Renal pelvis (tissue), 4 donors: ENCODE data around the gene BTBD10. TPM values are rescaled to one million over a fixed set of nuclear protein-coding genes. Genes with fewer than 3 reads are reported as not detected.

Experiments
- DNase-seq: peaks from one replicate; pipeline ENCODE4 v3.0.0-alpha.2; 2013
- polyA plus RNA-seq, 3 donors: library from polyadenylated mRNA; unstranded; fragments of 120-200 nt; gene quantifications; one replicate each; pipeline ENCODE4 v1.2.1, GENCODE V29; 2013; ENCODE audit not compliant: insufficient read length in 3 of 3

Gene BTBD10
- polyA plus RNA-seq, 3 donors, result 27.0 to 31.7 (median 31.6) TPM

GRCh38 chr11:13380731-13381130, 82.3 kb downstream of the BTBD10 start:
- no peak for DNase-seq

- DNase-seq, result no peak
These were observed 84.7 kb downstream of the BTBD10 start for GRCh38 chr11:13378316-13378715.

- DNase-seq, result no peak
These were observed 86.2 kb downstream of the BTBD10 start for GRCh38 chr11:13376838-13377237.

GRCh38 chr11:13376402-13376801, 86.6 kb downstream of the BTBD10 start:
- DNase-seq, result no peak

- DNase-seq, result no peak
These were observed 87.2 kb downstream of the BTBD10 start for GRCh38 chr11:13375798-13376197.

- no peak for DNase-seq
These were observed 89.8 kb downstream of the BTBD10 start for GRCh38 chr11:13373216-13373615.

GRCh38 chr11:13368041-13368446, 95.0 kb downstream of the BTBD10 start:
- no peak for DNase-seq

- DNase-seq, result no peak
These were observed 95.9 kb downstream of the BTBD10 start for GRCh38 chr11:13367115-13367514.

GRCh38 chr11:13366266-13367026, 96.6 kb downstream of the BTBD10 start:
- DNase-seq, result no peak

- no peak for DNase-seq
These were observed 98.6 kb downstream of the BTBD10 start for GRCh38 chr11:13364388-13364787.

GRCh38 chr11:13362596-13363109, 100.4 kb downstream of the BTBD10 start:
- no peak for DNase-seq

GRCh38 chr11:13358596-13359270, 104.3 kb downstream of the BTBD10 start:
- no peak for DNase-seq

- no peak for DNase-seq
These were observed 105.8 kb downstream of the BTBD10 start for GRCh38 chr11:13357232-13357631.

GRCh38 chr11:13355191-13355590, 107.8 kb downstream of the BTBD10 start:
- no peak for DNase-seq

- no peak for DNase-seq
These were observed 108.7 kb downstream of the BTBD10 start for GRCh38 chr11:13354335-13354734.

GRCh38 chr11:13352711-13353110, 110.3 kb downstream of the BTBD10 start:
- no peak for DNase-seq

GRCh38 chr11:13349581-13349980, 113.4 kb downstream of the BTBD10 start:
- no peak for DNase-seq

GRCh38 chr11:13349046-13349445, 114.0 kb downstream of the BTBD10 start:
- DNase-seq, result no peak

GRCh38 chr11:13348305-13348704, 114.7 kb downstream of the BTBD10 start:
- no peak for DNase-seq

- DNase-seq, result no peak
These were observed 115.1 kb downstream of the BTBD10 start for GRCh38 chr11:13347901-13348300.

- DNase-seq, result no peak
These were observed 116.6 kb downstream of the BTBD10 start for GRCh38 chr11:13346470-13346869.

- DNase-seq, result no peak
These were observed 118.2 kb downstream of the BTBD10 start for GRCh38 chr11:13344818-13345217.
